Subcutaneous adipose tissue (tissue), 4 donors: Measurements from ENCODE around the gene PRKG1. TPM values are rescaled to one million over a fixed set of nuclear protein-coding genes. Genes with fewer than 3 reads are reported as not detected.

ENCODE experiments used
- total RNA-seq, 4 donors: library from RNA; depleted of rRNA; stranded (reverse); fragments of >200 nt; gene quantifications; one replicate each; pipeline ENCODE4 v1.1.0, GENCODE V29; 2016
- TF ChIP-seq, protein P1 (sequence below): fragments of 450-650 bp; IDR thresholded peaks from one replicate; pipeline ENCODE4 v1.5.1; 2016; ENCODE audit warnings: low read depth, mild to moderate bottlenecking, control low read depth, antibody characterized with exemption, moderate library complexity

Gene PRKG1
- total RNA-seq, 4 donors from 2014 or later = 7.6 to 17.2 (median 10.7) TPM

DNA sequence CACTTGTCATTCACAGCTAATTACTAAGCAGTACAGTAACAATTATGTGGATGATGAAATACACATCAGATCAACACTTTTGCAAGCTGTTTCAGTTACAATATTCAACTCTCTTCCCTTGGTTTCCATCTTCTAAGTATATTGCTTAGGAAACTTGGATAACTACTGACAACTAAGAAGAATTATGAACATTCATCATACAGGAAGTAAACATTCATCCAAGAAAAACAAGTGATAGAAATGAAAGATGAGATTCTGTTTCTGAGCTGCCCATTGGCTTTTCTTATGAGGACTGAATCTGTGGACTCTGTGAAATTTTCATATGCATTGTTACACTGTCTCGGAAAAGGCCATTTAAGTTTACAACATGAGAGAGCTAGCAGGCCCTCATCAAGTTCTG lies 240.2 kb downstream of the PRKG1 start:
- TF ChIP-seq, protein P1, sequence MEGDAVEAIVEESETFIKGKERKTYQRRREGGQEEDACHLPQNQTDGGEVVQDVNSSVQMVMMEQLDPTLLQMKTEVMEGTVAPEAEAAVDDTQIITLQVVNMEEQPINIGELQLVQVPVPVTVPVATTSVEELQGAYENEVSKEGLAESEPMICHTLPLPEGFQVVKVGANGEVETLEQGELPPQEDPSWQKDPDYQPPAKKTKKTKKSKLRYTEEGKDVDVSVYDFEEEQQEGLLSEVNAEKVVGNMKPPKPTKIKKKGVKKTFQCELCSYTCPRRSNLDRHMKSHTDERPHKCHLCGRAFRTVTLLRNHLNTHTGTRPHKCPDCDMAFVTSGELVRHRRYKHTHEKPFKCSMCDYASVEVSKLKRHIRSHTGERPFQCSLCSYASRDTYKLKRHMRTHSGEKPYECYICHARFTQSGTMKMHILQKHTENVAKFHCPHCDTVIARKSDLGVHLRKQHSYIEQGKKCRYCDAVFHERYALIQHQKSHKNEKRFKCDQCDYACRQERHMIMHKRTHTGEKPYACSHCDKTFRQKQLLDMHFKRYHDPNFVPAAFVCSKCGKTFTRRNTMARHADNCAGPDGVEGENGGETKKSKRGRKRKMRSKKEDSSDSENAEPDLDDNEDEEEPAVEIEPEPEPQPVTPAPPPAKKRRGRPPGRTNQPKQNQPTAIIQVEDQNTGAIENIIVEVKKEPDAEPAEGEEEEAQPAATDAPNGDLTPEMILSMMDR = no peak

GRCh38 chr10:51318399-51319172 lies 244.3 kb downstream of the PRKG1 start:
- TF ChIP-seq, protein P1 = no peak

DNA sequence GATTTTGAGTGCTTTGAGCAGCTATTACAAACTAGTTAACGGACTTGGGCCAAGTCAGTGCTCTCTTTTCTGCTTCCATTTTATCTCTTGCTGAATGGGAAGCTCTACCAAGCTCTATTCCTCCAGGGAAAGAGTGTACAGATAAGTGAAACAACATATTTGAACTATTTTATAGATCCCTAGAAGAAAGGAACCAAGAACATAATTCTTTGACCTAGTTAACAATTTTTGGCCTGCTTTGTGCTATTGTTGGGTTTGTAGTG lies 244.8 kb downstream of the PRKG1 start:
- TF ChIP-seq, protein P1 = no peak

DNA sequence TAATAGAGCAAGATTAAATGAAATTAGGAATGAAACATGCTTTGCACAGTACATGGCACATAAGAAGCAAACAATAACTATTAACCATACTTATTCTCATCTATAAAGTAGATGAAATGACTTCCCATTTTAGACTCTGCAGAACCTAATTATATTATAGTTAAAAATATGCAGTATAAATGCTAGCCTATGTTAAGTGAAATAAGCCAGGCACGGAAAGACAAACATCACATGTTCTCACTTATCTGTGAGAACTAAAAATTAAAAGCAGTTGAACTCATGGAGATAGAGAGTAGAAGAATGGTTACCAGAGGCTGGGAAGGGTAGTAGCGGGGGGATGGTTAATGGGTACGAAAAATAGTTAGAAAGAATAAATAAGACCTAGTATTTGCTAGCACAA lies 247.0 kb downstream of the PRKG1 start:
- TF ChIP-seq, protein P1 = no peak

DNA sequence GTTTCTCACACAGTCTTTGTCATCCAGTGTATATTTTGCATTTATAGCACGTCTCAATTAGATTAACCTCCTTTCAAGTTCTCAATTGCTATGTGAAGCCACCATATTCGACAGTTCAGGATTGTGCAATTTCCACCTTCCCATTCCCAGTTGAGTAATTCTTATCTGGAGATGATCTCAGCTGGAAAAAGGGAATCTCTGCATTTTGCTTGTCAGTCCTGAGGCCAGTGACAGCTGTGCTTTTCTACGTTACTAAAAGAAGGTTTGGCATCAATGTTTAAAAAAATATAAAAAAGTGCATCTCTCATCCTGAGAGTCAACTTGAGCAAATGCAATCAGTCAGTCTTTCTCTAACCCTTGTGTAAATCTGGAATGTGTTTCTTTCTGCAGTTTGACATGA lies 247.7 kb downstream of the PRKG1 start:
- TF ChIP-seq, protein P1 = no peak

- TF ChIP-seq, protein P1 = no peak
These were observed 251.4 kb downstream of the PRKG1 start for GRCh38 chr10:51325649-51326048.

DNA sequence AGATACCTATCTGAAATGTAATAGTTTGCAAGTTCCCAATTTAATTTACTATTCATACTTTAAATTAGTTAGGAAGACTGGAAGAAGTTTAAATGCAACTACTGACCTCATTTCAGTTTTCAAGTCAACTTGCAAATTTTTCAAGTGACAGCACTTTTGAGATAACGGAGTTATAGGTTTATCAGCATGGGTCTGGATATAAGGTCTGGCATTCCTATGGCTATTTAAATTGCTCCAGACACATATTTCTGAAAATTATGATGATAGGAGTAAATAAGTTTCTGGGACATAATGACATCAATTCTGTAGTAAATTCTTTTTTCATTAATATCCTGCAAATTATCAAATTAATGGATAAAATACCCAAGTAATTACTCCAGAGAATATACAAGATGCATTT lies 251.9 kb downstream of the PRKG1 start:
- TF ChIP-seq, protein P1 = no peak
